NCI-H2081 treated with DMSO at 0.1 percent for 48 hours (cell line): ENCODE results near the gene UBL7.
"Not testable (repeated sequence)": the region's sequence is repeated elsewhere in the genome, so short reads cannot be mapped to it uniquely, and the experiment has no call there.

Source experiments
- DNase-seq: peaks from one replicate; lab custom pipeline; 2025; lab: John Stamatoyannopoulos, UW

UBL7 gene

DNA sequence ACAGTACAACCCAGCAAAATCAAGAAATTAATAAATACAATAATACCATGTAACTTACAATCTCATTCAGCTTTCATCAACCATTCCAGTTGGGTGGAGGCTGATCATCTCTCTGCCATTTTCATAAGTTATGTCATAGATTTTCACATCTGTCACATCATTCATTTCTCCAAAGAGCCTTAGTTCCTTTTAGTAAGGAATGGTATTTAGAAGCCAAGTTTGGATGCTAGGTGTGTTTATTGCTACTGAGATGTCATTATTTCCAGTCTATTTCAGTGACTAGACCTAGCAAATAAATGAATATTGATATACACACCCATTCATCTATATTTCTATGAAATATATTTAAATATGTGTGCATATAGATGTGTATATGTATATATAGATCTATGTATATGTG lies 2.7 kb upstream of the UBL7 start:
- DNase-seq = no peak

GRCh38 chr15:74461847-74462511 lies 1.0 kb upstream of the UBL7 start:
- no peak for DNase-seq

DNA sequence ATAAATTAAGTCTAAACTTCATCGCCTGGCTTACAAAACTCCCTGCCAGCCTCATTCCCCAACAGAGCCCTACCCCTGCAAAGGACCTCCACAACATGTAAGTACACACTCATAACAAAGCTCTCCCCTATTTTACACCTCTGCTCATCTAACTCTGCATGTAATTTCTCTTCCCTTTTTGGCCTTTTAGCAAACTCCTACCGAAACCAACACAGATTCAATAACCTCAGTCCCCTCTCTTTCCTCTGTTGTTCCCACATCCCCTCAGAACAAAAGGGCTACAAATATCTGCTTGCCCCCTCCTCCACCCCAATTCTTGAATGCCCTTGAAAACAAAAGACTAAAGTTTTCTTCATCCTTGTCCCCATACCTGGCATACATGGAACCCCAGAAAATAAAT lies 662 bp downstream of the UBL7 start:
- no peak for DNase-seq

GRCh38 chr15:74459798-74460197 lies 1.2 kb downstream of the UBL7 start:
- not testable (repeated sequence) for DNase-seq

DNA sequence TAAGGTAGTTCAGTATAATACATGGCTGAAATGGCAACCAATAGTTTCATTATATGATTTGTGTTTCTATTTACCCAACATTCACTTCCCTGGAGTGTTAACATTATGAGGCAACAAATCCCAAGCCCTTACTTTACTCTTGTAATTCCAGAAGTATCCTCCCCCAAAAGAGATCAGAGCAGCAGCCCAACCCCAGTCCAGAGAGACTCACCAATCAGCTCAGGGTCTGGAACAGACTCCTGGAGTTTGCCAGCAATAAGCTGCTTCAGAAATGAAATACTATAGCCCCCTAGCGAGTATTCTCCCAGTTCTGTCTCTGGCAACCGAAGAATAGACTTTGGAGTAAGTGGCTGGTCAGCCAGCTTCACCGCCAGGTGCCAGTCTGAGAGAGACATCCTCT lies 2.5 kb downstream of the UBL7 start:
- no peak for DNase-seq

DNA sequence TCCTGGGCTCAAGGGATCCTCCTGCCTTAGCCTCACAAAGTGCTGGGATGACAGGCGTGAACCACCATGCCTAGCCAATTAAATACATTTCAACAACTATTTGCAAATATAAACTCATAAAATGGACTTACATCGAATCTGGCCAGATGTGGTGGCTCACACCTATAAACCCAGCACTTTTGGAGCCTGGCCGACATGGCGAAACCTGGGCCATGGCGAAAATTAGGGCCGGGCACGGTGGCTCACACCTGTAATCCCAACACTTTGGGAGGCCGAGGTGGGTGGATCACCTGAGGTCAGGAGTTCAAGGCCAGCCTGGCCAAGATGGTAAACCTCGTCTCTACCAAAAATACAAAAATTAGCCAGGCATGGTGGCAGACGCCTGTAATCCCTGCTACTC lies 3.9 kb downstream of the UBL7 start:
- DNase-seq = not testable (repeated sequence)

- no peak for DNase-seq
Observed at GRCh38 chr15:74454764-74455500, 6.0 kb downstream of the UBL7 start.

DNA sequence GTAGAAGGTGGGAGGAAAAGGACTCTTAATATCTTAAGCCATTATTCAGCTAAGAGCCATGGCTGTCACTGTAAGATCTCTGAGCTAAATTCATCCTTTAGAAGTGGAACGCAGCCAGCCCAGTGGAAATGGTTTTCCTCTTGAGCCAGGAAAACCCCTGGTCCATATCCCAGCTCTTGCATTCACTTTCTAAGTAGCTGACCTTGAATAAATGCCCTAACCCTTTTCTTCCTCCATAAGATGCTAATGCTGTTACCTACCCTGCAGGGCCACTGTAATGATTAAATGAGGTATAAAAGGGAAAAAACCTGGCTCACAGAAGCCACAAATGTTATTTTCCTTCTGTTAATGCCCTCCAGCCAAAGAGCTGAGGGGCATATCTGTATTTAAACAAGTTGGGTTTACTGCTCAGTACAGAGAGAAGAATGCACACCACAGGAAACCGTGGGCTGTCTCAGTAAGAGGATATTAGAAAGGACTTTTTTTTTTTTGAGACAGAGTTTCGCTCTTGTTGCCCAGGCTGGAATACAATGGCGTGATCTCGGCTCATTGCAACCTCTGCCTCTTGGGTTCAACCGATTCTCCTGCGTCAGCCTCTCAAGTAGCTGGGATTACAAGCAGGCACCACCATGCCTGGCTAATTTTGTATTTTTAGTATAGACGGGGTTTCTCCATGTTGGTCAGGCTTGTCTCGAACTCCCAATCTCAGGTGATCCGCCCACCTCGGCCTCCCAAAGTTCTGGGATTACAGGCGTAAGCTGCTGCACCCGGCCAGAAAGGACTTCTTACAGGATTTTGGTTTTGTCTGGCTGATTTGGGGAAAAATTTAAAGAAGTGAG lies 6.8 kb downstream of the UBL7 start:
- DNase-seq = no peak

DNA sequence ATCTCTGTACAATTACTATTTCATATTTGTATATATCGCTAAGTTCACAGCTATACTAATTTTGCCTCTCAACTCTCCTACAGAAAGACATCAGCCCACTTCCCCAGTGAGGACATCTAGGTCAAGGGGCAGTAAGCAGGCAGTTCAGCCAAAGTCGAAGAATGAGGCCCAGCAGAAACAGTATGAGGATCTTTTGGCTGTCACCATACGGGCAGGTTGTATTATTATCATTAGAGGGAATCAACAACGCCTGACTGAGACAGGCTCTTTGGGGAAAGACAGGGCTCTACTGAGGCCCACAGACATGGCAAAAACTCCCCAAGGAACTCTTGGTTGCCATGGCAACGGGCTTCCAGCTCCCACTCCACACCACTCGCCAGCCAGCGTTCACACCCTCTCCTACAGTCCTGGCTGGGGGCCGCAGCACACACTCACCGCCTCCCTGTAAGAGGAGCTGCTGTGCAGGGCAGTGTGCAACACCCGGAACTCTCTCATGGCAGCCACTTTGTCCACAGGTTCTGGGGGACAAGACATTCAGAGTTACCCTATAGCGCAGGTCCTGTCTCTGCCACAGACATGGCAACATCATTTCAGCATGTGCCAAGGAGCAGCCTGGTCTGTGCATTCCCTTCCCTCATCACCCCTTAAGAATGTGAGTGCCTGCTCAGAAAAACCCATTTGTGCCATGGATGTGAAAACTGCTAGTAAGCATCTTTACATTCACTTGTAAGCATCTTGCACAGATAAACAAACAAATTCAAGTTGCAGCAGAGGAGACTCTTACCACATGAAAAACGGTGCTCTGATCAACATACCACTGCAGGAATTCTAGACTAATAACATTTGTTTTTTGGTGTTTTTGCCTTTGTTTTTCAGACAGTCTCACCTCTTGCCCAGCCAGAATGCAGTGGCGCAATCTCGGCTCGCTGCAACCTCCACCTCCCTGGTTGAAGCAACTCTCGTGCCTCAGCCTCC lies 8.8 kb downstream of the UBL7 start:
- no peak for DNase-seq

DNA sequence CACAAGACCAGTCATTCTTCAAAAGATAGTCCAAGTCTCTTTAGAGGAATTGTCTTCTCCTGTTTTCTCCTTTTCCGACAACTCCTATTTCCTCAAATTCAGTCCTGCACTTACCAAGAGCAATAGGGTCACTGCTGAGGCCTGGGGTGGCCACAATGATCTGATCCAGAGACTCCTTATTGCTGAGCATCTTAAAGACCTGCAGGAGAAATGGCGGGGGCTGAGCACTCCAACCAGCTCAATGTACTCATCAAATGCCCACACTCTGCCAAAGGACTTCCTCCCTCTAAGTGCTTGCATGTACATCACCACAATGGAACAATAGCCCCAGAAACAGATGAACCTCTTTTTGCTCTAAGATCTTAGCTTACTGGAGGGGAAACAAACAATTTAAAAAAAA lies 9.6 kb downstream of the UBL7 start:
- DNase-seq = no peak

DNA sequence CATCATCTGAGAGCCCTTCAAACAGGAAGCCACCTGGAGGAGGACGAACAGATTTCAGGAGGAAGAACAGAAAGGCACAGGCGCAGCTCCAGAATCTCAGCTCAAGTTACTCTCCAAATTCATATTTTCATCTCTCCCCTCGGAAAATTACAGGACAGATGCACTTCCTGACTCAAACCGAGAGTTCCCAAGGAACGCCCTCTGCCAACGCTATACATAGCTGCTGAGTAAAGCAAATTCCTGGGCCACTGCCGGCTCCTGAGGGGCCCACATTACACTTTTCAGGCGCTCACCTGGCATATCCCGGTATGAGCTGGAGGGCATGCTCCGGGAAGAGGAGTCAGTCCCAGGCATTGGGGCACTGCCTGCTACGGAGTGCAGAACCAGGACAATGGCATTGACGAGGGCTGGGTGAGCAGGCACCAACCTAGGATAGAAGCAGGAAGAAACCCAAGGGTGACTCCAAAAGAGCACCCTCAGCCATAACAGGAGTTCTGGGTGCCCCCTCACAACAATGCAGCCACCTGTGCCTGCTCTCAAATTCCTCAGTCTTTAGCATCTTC lies 11.2 kb downstream of the UBL7 start:
- no peak for DNase-seq

- no peak for DNase-seq
Observed at GRCh38 chr15:74449095-74449494, 11.9 kb downstream of the UBL7 start.

GRCh38 chr15:74445816-74446763 lies 14.9 kb downstream of the UBL7 start:
- no peak for DNase-seq

DNA sequence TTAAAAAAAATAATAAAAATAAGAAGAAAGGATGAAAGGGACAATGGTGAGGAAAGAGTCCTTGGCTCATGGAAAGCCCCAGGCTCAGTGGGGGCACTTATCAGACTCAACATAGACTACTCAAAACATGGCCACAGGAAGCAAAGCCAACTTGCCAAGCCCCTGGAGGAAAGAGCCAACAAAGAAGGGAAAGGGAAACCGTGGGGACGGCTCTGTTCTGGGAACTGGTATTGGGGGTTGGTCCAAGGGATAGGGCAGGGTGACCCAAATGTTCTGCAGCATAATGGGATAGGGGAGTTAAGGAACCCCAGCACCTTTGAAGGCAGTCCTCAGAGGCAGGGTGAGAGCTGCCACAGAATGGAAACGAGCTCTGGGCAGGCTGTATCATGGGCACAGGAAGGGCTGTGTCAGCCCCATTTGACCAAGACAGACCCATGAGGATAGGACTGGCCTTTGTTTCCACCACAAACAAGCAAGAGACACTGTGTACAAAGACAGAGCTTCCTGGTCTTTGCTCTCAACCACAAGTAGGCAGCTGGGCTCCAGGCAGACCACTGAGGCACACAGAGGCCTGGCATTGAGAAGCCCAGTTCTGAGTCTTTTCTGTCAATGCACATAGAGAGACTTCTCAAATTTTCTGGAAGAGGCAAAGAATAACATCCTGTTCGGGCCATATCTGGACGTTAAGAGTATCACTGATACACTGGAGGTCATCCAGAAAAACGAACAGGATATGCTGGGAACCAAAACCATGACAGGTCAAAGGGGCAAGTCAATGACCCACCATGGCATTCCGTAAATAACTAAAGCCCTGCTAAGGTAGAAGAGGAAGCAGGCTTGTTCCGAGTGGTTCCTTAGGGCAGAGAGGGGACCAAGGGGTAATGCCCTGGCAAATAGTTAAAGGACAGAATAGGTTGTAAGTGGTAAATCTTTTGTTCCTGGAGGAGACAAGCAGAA lies 16.6 kb downstream of the UBL7 start:
- no peak for DNase-seq

- no peak for DNase-seq
Observed at GRCh38 chr15:74443100-74443909, 17.7 kb downstream of the UBL7 start.

- no peak for DNase-seq
Observed at GRCh38 chr15:74442604-74443003, 18.4 kb downstream of the UBL7 start.

DNA sequence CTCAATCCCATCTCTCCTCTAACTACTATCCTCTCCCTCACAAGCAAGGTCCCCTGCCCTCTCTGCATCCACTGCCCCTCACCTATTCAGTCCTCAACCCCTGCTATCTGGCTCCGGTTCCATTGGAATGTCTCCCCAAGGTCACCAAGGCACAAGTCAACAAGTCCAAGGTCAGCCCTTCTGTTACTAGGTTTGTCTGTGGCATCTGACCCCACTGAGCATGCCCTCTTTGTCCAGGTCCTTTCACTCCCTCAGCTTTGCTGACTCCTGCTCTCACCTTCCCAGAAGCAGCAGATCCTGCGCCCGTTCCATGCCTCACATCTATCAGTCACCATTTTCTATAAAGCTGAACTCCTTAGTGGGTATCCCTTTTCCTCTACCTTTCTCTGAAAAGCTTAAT lies 18.9 kb downstream of the UBL7 start:
- DNase-seq = no peak

GRCh38 chr15:74441248-74441941 lies 19.6 kb downstream of the UBL7 start:
- DNase-seq = no peak
